Measurements from ENCODE around the gene RHOC. TPM values are rescaled to one million over a fixed set of nuclear protein-coding genes. Genes with fewer than 3 reads are reported as not detected.
"Not testable (repeated sequence)": the region's sequence is repeated elsewhere in the genome, so short reads cannot be mapped to it uniquely, and the experiment has no call there.

RHOC gene
- total RNA-seq, 5 donors from 2014 or later (not counting 1 experiment from before 2014, with no cell fraction given) = 6.0 to 33.2 (median 12.1) TPM

DNA sequence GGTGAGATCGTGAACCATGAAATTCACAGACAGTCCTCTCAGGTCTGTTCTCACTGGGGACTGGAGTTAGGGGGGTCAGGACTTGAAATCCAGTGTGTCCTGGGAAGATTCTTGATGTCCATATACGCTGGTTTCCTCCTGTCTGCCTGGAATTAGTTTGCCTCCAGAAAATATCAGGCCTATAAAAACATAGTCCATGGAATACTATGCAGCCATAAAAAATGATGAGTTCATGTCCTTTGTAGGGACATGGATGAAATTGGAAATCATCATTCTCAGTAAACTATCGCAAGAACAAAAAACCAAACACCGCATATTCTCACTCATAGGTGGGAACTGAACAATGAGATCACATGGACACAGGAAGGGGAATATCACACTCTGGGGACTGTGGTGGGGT, 17.3 kb upstream of the RHOC start:
- ATAC-seq (replicated peaks in 1 of 4) = not testable (repeated sequence)

DNA sequence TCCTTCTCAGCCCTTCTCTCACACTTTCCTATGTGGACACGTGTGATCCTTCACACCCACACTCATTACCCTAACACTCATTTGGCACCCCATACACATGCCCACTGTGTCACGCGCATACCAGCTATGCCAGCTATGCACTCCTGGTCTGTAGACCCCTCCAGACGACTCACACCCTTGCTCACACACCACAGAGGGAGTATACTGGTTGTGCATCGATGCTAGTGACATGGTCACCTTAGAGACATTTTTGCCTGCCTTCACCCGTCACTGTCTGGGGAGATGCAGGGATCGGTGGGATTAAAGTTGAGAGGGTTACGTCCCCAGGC, 16.5 kb upstream of the RHOC start:
- CTCF ChIA-PET = no interaction called here
- POLR2A ChIA-PET = no interaction called here
- no peak for ATAC-seq (replicated peaks in 1 of 4)
- Mint-ChIP-seq H3K4me1 (peaks cover 9 to 16% (median 12%) of the 10 kb centered on the region in 3 donors), H3K4me3 (peak overlapping the region in 1 of 3 donors; percentile 47), H3K27ac (no peak overlapping the region), H3K36me3 (no peaks in the 10 kb centered on the region), H3K27me3 (peaks cover 3 to 13% of the 10 kb centered on the region in 2 donors), H3K9me3 (no peaks in the 10 kb centered on the region)
- 69% methylated on average over 7 of the region's 8 CpGs for WGBS (ENCODE audit: insufficient coverage)
- Histone ChIP-seq H3K4me3 (ENCODE audit: control insufficient read depth in 1 of 2, extremely low read depth in 1 of 2, low read length in 1 of 2) (no peak overlapping the region), H3K36me3 (ENCODE audit: control insufficient read depth in 2 of 2, extremely low read depth in 1 of 2, insufficient read depth in 1 of 2, low read length in 1 of 2) (no peaks in the 10 kb centered on the region), H3K27ac (ENCODE audit: low read length) (no peak overlapping the region), H3K27me3 (replicated peaks in 1 of 2; ENCODE audit: control insufficient read depth in 2 of 2, extremely low read depth in 1 of 2, insufficient read depth in 2 of 2, low read length in 1 of 2) (peaks cover 2 to 48% of the 10 kb centered on the region in 2 experiments), H3K4me1 (ENCODE audit: control insufficient read depth in 1 of 2, extremely low read depth in 1 of 2, insufficient read depth in 2 of 2, low read length in 2 of 2) (peaks cover 4 to 21% of the 10 kb centered on the region in 2 experiments), H3K9me3 (no peaks in the 10 kb centered on the region)
- no peak for DNase-seq

More for the DNA sequence above, 17.3 kb upstream of the RHOC start:
- no CpG with 5 or more reads among the region's 4 CpGs for WGBS (ENCODE audit: insufficient coverage)
- H3K4me3 Mint-ChIP-seq; H3K4me3 ChIP-seq (ENCODE audit: control insufficient read depth in 1 of 2, extremely low read depth in 1 of 2, low read length in 1 of 2); H3K9me3 Mint-ChIP-seq; H3K9me3 ChIP-seq; H3K27ac Mint-ChIP-seq; H3K36me3 ChIP-seq (ENCODE audit: control insufficient read depth in 2 of 2, extremely low read depth in 1 of 2, insufficient read depth in 1 of 2, low read length in 1 of 2); CTCF ChIA-PET; DNase-seq; H3K36me3 Mint-ChIP-seq; H3K27me3 Mint-ChIP-seq; POLR2A ChIA-PET; H3K27ac ChIP-seq (ENCODE audit: low read length): not testable (repeated sequence)
- Histone ChIP-seq H3K4me1 (ENCODE audit: control insufficient read depth in 1 of 2, extremely low read depth in 1 of 2, insufficient read depth in 2 of 2, low read length in 2 of 2) (peaks cover 4 to 13% of the 10 kb centered on the region in 2 experiments), H3K27me3 (replicated peaks in 1 of 2; ENCODE audit: control insufficient read depth in 2 of 2, extremely low read depth in 1 of 2, insufficient read depth in 2 of 2, low read length in 1 of 2) (peaks cover 2 to 41% of the 10 kb centered on the region in 2 experiments)
- H3K4me1 Mint-ChIP-seq = peaks cover 7 to 12% (median 10%) of the 10 kb centered on the region in 3 donors

DNA sequence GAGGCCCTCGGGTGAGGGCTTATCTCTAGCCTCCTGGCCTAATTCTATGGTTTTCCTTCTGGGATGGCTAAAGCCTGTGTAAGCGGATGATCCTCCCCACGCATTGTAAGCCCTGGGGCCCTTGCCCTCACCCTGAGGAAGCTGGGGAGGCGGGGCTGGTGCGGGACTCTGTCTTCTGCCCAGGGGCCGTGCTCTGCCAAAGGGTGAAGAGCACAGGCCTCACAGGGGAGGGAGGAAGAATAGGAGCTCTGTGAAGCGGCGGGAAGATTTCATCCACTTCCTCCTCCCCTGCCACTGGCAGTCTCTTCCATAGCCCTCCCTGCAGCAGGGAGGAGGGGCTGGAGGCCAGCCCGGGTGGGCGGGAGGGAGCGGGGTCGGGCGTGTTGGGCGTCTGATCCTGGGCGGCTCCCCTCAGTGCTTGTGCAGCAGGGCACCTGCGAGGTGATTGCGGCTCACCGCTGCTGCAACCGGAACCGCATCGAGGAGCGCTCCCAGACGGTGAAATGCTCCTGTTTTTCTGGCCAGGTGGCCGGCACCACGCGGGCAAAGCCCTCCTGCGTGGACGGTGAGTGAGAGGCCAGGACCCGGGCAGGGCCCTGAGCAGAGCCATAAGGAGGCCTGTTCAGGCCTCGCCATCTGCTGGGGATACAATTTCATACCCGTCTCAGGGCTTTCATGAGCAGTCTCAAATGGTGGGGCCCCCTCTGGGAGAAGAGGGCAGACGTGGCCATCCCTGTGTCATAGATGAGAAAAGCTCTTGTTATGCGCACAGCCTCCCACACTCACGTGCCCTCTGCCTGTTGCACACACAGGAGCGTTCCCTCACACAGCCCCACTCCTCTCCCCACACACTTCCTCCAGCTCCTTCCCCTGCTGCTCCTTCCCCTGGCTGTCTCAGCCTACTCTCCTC, 15.9 kb upstream of the RHOC start:
- H3K4me1 ChIP-seq (ENCODE audit: control insufficient read depth in 1 of 2, extremely low read depth in 1 of 2, insufficient read depth in 2 of 2, low read length in 2 of 2) = peaks cover 4 to 22% of the 10 kb centered on the region in 2 experiments
- CTCF ChIA-PET = no interaction called here
- peak overlapping the region in 1 of 2 donors; percentile 11 for H3K4me3 ChIP-seq (ENCODE audit: control insufficient read depth in 1 of 2, extremely low read depth in 1 of 2, low read length in 1 of 2)
- Mint-ChIP-seq H3K27me3 (peaks cover 3 to 13% of the 10 kb centered on the region in 2 donors), H3K36me3 (no peaks in the 10 kb centered on the region), H3K4me3 (peak overlapping the region in 1 of 3 donors; percentile 47), H3K27ac (peak overlapping the region in 1 of 2 donors; percentile 36), H3K4me1 (peaks cover 9 to 18% (median 12%) of the 10 kb centered on the region in 3 donors), H3K9me3 (no peaks in the 10 kb centered on the region)
- no peak overlapping the region for H3K27ac ChIP-seq (ENCODE audit: low read length)
- ATAC-seq (replicated peaks in 1 of 4) = peak; percentile 22 to 56 (median 26)
- peaks cover 2 to 48% of the 10 kb centered on the region in 2 experiments for H3K27me3 ChIP-seq (replicated peaks in 1 of 2; ENCODE audit: control insufficient read depth in 2 of 2, extremely low read depth in 1 of 2, insufficient read depth in 2 of 2, low read length in 1 of 2)
- H3K9me3 ChIP-seq = no peaks in the 10 kb centered on the region
- WGBS (ENCODE audit: insufficient coverage) = 23% methylated on average over 27 of the region's 35 CpGs
- POLR2A ChIA-PET = no interaction called here
- no peak for DNase-seq
- no peaks in the 10 kb centered on the region for H3K36me3 ChIP-seq (ENCODE audit: control insufficient read depth in 2 of 2, extremely low read depth in 1 of 2, insufficient read depth in 1 of 2, low read length in 1 of 2)

DNA sequence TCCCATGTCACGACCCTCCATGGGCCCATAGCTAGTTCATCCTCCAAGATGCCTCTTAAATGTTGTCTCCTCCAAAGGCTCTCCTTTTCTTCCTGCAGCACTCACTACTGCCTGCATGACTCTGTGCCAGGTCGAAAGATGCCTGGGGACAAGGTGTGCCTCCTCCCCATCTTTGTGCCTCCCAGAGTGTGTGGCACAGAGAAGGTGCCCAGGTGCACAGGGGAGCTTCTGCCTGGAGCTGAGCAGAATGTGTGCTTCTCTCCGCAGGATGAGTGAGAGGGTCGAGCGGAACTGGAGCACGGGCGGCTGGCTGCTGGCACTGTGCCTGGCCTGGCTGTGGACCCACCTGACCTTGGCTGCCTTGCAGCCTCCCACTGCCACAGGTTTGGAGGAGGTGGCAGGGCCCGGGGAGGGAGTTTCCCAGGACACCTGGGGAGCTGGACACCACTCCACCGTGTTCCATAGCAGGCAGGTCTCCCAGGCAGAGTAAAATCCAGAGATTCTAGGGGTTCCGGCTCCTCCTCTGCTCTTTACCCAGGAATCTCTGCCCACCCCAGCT, 15.1 kb upstream of the RHOC start:
- H3K9me3 Mint-ChIP-seq = no peaks in the 10 kb centered on the region
- H3K4me3 Mint-ChIP-seq = peak overlapping the region in 1 of 3 donors; percentile 47
- peaks cover 2 to 45% of the 10 kb centered on the region in 2 experiments for H3K27me3 ChIP-seq (replicated peaks in 1 of 2; ENCODE audit: control insufficient read depth in 2 of 2, extremely low read depth in 1 of 2, insufficient read depth in 2 of 2, low read length in 1 of 2)
- no peak for DNase-seq
- 83% methylated on average over 9 of the region's 10 CpGs for WGBS (ENCODE audit: insufficient coverage)
- no peaks in the 10 kb centered on the region for H3K36me3 Mint-ChIP-seq
- CTCF ChIA-PET = interaction anchor here in 1 of 2 donors (0.9 kb wide), 1 partner anchor 351 kb away, joined by 3 read pairs; the partner anchor contains the start of gene LRIG2
- H3K27ac Mint-ChIP-seq = no peak overlapping the region
- H3K36me3 ChIP-seq (ENCODE audit: control insufficient read depth in 2 of 2, extremely low read depth in 1 of 2, insufficient read depth in 1 of 2, low read length in 1 of 2) = no peaks in the 10 kb centered on the region
- peaks cover 4 to 22% of the 10 kb centered on the region in 2 experiments for H3K4me1 ChIP-seq (ENCODE audit: control insufficient read depth in 1 of 2, extremely low read depth in 1 of 2, insufficient read depth in 2 of 2, low read length in 2 of 2)
- H3K27ac ChIP-seq (ENCODE audit: low read length) = no peak overlapping the region
- no peak overlapping the region for H3K4me3 ChIP-seq (ENCODE audit: control insufficient read depth in 1 of 2, extremely low read depth in 1 of 2, low read length in 1 of 2)
- H3K4me1 Mint-ChIP-seq = peaks cover 9 to 18% (median 14%) of the 10 kb centered on the region in 3 donors
- POLR2A ChIA-PET = no interaction called here
- H3K9me3 ChIP-seq = no peaks in the 10 kb centered on the region
- no peak for ATAC-seq (replicated peaks in 1 of 4)
- H3K27me3 Mint-ChIP-seq = peaks cover 3 to 13% of the 10 kb centered on the region in 2 donors

DNA sequence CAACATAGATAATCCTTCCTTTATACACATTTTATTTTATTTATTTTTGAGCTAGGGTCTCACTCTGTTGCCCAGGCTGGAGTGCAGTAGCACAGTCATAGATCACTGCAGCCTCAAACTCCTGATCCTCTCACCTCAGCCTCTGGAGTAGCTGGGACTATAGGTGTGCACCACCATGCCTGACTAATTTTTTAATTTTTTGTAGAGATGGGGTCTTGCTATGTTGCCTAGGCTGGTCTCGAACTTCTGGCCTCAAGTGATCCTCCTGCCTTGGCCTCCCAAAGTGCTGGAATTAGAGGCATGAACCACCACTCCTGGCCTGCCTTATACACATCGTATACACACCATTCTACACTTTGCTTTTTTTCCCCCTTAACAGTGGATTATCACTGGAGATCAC, 14.4 kb upstream of the RHOC start:
- not testable (repeated sequence) for H3K36me3 ChIP-seq (ENCODE audit: control insufficient read depth in 2 of 2, extremely low read depth in 1 of 2, insufficient read depth in 1 of 2, low read length in 1 of 2); H3K36me3 Mint-ChIP-seq; H3K9me3 ChIP-seq; H3K4me3 ChIP-seq (ENCODE audit: control insufficient read depth in 1 of 2, extremely low read depth in 1 of 2, low read length in 1 of 2); H3K27ac ChIP-seq (ENCODE audit: low read length); H3K9me3 Mint-ChIP-seq; DNase-seq; H3K27ac Mint-ChIP-seq; H3K4me3 Mint-ChIP-seq; ATAC-seq (replicated peaks in 1 of 4)
- ChIA-PET POLR2A (interaction anchor here in 1 of 2 donors (0.5 kb wide), 1 partner anchor 14 kb away, joined by 3 read pairs; no protein-coding TSS in a partner anchor), CTCF (interaction anchor here (0.5 to 0.9 kb wide), 2 partner anchors 74 to 351 kb away, joined by 3 to 6 read pairs; partner anchors contain the start of gene LRIG2 (in 1 of the 2))
- H3K4me1 Mint-ChIP-seq = peaks cover 10 to 21% (median 16%) of the 10 kb centered on the region in 3 donors
- H3K27me3 Mint-ChIP-seq = peaks cover 3 to 14% of the 10 kb centered on the region in 2 donors
- Histone ChIP-seq H3K27me3 (replicated peaks in 1 of 2; ENCODE audit: control insufficient read depth in 2 of 2, extremely low read depth in 1 of 2, insufficient read depth in 2 of 2, low read length in 1 of 2) (peaks cover 2 to 45% of the 10 kb centered on the region in 2 experiments), H3K4me1 (ENCODE audit: control insufficient read depth in 1 of 2, extremely low read depth in 1 of 2, insufficient read depth in 2 of 2, low read length in 2 of 2) (peaks cover 4 to 24% of the 10 kb centered on the region in 2 experiments)
- WGBS (ENCODE audit: insufficient coverage) = 86% methylated on average over 1 of the region's 2 CpGs

DNA sequence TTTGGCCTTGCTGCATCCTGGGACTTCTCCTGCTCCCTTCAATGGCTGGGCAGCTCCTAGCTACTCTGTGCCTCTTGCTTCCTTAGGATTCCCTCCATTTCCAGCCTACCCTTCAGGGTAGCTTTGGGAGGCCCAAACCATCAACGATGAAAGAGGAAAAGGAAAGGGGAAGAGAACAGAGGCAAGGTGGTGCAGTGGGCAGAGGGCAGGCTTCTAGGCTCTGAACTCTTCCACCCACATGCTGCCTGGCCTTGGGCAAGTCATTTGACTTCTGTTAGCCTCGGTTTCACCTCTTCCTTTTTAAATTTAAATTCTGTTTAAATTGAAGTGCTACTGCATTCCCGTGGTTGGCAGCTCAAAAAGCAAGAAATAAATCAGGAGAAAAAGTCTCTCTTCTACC, 13.9 kb upstream of the RHOC start:
- ChIA-PET POLR2A (interaction anchor here in 1 of 2 donors (0.6 kb wide), 1 partner anchor 108 kb away, joined by 3 read pairs; no protein-coding TSS in a partner anchor), CTCF (no interaction called here)

More for the DNA sequence above, 13.9 kb upstream of the RHOC start:
- peaks cover 3 to 14% of the 10 kb centered on the region in 2 donors for H3K27me3 Mint-ChIP-seq
- Histone ChIP-seq H3K9me3 (no peaks in the 10 kb centered on the region), H3K4me3 (ENCODE audit: control insufficient read depth in 1 of 2, extremely low read depth in 1 of 2, low read length in 1 of 2) (no peak overlapping the region), H3K4me1 (ENCODE audit: control insufficient read depth in 1 of 2, extremely low read depth in 1 of 2, insufficient read depth in 2 of 2, low read length in 2 of 2) (peaks cover 8 to 29% of the 10 kb centered on the region in 2 experiments), H3K27me3 (replicated peaks in 1 of 2; ENCODE audit: control insufficient read depth in 2 of 2, extremely low read depth in 1 of 2, insufficient read depth in 2 of 2, low read length in 1 of 2) (peaks cover 2 to 45% of the 10 kb centered on the region in 2 experiments), H3K36me3 (ENCODE audit: control insufficient read depth in 2 of 2, extremely low read depth in 1 of 2, insufficient read depth in 1 of 2, low read length in 1 of 2) (no peaks in the 10 kb centered on the region), H3K27ac (ENCODE audit: low read length) (no peak overlapping the region)
- no peak overlapping the region for H3K4me3 Mint-ChIP-seq
- WGBS (ENCODE audit: insufficient coverage) = no CpG with 5 or more reads among the region's 3 CpGs
- DNase-seq (no peak), ATAC-seq (replicated peaks in 1 of 4) (no peak)
- H3K27ac Mint-ChIP-seq = no peak overlapping the region
- H3K36me3 Mint-ChIP-seq = no peaks in the 10 kb centered on the region
- H3K9me3 Mint-ChIP-seq = no peaks in the 10 kb centered on the region
- H3K4me1 Mint-ChIP-seq = peaks cover 15 to 26% (median 21%) of the 10 kb centered on the region in 3 donors

All from T-cell (primary cell).